HK-2 (cell line): ENCODE results near the gene TPM1.

Source experiments
- DNase-seq: peaks from one replicate; pipeline ENCODE4 v3.0.0-alpha.2; 2018; ENCODE audit not compliant: unreplicated experiment

Gene TPM1

DNA sequence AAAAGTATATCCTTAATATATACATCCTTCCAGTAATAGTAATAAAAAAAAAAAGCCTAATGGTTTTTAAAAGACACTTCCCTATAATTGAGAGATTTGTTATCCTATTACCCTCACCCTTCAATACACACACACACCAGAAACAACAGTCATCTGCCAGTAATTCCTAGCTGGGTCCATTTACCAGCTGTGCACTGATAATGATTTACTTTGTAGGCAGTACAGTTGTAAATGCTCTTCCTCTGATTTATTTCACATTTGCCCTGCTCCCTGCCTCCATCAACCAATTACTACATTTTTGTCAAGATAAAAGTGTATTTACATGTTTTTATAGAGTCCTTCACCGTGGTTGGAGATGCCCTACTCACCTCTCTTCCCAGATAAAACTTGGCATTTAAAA is 12.4 kb downstream of the TPM1 start:
- no peak for DNase-seq

DNA sequence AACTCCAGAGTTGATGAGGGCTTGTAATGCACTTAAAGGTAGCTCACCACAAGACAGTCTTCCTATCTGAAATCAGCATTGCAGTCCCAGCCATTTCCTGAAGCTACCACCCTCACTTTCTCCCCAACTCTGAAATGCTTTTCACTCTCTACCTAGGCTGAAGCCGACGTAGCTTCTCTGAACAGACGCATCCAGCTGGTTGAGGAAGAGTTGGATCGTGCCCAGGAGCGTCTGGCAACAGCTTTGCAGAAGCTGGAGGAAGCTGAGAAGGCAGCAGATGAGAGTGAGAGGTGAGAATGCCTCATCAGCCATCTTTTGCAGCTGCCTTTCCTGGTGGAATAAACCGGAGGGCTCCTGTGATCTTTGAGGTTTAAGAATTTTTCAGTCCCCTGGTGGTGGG is 14.3 kb downstream of the TPM1 start:
- no peak for DNase-seq

DNA sequence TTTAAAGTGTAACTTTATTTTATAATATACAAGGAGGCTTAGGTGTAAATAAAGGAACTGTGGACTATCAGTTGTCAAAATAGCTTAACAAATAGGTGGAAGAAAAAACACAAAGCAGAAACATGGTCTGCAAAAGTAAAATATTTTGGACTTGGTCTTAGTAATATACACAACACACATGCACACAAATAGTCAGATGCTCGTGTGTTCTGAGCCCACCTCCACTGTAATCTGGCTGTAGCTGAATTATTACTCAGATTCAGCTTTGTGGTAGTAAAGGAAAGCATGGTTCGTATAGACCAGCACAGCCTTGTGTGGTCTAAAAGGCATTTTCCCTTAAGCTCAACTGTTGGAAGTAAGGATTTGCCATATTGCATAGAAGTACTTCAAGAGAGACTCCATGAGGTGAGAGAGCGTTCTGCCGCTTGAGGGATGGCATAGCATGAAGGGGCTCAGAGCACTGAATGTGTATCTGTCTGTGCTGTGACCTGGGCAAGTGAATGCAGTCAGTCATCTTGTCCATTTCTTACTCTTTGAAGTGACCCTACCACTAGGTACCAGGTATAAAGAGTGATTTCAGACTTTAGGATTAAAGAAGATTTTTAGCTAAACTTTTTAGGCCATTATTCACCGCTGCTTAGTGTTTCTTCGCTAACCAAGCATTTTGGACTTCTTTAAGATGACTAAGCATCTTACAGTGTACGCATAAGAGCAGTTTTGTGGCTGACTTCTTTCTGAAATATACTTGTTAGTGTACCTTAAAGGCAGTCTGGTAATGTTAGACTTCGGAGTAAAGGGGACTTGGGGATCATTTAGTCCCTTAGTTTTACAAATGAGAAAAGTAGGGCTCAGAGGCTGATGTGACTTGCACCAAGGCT is 15.2 kb downstream of the TPM1 start:
- DNase-seq = no peak

DNA sequence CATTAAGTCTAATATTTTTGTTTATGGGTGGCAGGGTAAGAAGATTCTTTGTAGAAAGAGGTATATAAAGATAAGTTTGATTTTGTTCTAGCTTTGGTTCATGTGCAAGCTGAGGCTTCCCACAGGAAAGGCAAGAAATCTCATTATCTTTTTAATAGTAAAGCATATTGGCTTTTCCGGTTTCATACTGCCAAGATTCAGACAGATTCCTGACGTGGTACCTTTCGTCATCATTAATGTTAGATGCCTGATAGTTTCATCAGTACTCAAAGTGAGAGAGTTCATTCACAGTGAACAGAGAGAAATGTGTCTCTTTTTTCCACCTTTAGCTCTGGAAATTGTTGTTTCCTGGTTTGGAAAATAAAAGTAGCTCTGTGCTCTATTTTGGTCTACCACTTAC is 16.5 kb downstream of the TPM1 start:
- no peak for DNase-seq

DNA sequence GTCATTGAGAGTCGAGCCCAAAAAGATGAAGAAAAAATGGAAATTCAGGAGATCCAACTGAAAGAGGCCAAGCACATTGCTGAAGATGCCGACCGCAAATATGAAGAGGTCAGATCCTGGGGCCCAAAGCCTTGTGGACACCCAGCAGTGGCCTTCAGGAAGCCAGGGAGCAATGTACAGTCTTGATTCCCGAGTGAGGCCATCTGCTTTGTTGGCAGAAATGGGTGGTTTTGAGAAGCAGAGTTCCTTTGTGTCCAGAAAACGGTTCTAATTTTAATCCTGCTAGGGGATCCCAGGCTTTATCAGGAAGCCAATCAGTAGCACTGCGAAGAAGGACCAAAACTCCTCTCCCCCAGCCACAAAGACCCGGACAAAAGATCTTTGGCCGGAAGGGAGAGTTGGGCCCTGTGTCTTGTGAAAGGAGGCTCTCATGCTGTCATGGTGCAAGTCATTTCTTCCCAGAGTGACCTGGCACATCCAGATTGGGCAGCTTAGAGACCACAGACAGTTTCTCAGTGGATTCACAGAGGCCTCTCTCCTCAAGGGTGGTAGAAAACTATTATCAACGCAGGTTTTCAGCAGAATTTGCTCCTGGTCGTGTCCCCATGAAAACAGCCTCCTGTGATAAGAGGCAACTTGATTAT is 17.1 kb downstream of the TPM1 start:
- no peak for DNase-seq

DNA sequence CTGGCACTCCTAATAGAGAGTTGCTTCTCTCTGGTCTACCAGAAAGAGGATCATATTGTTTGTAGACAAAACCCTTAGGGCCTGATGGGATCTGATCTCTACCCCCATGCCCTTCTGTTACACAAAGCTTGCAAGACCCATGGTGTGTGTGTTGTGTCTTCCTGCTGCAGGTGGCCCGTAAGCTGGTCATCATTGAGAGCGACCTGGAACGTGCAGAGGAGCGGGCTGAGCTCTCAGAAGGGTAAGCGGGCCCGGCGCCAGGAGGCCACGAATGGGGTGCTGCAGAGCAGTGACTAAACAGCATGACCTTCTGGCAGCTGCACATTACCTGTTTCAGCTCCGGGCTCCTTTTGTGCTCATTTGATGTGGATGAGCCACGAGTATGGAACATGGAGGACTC is 18.2 kb downstream of the TPM1 start:
- DNase-seq = no peak

DNA sequence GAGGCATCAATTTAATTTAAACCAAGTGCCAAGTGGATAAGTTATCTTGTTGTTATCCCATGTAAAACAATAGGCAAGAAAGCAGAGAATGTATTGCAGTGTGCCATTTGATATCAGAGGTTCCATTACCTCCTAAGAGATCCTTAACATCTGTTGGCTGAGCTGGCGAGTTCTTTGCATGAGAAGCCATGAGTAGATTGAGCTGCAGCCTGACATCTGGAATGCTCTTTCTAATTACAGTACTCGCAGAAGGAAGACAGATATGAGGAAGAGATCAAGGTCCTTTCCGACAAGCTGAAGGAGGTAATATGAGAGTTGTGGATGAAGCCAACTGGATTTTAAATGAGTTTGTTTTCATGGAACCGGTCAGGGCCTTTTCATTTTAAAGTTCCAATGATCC is 19.4 kb downstream of the TPM1 start:
- DNase-seq = no peak

DNA sequence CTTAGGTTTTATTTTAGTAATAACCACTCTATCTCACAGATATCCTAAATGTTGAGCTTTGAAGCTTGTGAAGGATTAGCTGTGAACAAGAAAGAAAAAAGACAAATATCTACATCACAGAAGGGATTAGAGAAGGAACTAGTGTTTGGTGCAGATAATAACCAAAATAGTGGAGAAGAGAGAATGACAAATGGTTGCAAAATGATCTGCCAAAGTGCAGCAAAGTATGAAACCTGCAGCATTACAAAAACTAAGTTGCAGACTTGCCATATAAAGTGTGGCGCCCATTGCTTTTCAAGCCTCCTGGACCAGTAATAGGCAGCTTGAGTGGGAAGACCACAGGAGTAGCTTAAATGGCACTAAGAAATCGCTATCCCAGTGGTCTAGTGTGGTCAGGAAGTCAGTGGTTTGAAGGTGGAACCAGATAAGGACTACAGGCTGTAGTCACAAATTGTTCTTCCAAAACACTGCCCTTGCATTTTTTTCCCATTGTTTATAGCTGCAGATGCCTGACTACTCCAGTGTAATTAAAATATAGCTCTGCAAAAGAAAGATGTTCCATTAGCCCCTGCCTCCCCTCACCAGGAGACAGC is 20.7 kb downstream of the TPM1 start:
- no peak for DNase-seq

DNA sequence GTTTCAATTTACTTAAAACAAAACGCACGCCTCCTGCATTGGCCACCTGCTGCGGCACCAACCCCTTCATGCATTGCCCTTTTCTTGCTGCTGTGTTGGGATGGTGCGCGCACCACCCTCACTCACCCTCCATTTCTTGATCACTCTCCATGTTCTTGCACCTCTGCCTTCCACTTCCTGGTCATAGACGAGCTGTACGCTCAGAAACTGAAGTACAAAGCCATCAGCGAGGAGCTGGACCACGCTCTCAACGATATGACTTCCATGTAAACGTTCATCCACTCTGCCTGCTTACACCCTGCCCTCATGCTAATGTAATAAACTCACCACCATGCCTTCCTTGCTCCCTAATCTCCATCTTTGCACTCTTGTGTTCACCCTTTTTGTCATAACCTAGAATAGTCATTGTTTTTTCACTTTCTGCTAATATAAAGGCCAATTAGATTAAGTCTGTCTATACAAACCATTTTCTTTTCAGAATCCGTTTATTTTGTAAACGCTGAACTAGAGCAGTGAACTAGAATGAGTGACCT is 21.4 kb downstream of the TPM1 start:
- no peak for DNase-seq

DNA sequence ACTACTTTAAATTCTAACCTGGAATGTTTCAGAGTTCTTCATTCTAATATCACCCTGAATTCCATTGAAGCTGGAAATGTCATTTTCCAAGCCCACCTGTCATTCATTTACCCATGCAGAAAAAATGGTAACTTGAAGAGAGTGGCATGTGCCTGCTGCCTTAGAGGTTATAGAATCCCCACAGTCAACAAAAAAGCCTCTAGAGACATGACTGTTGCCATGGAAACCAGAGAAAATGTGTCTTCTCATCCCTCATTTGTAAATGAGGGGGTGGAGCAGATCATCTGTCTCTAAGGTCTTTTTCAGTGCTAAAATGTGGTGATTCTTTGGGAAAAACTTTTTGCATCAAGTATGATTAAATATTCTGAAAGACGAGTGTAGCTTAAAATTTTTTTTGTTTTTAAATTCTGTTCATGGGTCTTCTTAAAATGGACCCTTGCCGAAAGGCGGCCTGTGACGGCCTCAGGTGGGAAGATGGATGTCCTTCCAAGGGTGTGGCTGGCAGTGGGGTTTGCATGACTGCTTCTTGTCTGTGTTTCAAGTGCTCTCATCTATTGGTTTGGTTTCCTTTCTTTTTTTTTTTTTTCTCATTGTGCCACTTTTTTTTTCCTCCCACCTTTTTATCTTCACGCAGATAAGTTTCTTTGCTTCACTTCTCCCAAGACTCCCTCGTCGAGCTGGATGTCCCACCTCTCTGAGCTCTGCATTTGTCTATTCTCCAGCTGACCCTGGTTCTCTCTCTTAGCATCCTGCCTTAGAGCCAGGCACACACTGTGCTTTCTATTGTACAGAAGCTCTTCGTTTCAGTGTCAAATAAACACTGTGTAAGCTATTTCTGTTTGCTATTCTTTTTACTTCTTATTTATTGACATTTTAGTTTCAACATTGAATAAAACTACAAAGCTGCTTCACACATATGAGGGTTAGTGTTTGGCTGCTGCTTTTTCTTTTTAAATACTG is 23.0 kb downstream of the TPM1 start:
- DNase-seq = no peak

DNA sequence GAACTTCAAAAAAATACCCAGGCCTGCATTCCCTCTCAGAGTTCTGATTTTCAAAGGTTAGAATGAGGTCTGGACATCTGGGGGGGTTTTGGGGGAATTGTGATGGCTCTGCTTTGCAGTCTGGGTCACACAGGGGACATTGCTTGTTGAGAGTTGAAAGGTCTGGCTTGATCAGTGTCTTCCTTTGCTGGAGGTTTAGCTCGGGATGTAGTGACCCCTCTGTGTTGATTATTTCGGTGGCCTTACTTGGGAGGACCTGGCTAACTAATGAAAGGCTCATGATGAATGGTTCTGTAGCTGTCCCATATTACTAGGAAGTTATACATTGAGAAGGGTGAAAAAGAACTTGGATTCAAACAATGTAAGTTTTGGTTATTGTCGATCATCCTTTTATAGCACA is 23.7 kb downstream of the TPM1 start:
- no peak for DNase-seq

DNA sequence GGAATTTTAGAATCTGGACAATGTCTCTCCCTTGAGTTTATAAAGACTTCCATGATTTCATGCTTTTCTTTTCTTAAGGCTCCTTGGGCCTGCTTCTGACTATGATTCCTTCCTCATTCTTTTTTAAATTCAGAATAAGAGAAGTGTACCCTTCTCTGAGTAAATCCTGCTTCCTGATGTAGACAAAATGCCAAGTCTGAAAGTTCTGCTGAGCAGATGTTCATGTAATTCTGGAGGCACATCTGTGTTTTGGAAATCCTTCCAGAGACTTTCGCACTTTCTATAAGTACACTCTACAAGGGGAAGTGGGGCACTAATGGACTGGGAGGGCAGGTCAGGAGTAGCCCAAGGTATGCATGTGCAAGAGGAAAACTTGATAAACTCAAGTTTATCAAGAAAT is 24.8 kb downstream of the TPM1 start:
- DNase-seq = no peak

DNA sequence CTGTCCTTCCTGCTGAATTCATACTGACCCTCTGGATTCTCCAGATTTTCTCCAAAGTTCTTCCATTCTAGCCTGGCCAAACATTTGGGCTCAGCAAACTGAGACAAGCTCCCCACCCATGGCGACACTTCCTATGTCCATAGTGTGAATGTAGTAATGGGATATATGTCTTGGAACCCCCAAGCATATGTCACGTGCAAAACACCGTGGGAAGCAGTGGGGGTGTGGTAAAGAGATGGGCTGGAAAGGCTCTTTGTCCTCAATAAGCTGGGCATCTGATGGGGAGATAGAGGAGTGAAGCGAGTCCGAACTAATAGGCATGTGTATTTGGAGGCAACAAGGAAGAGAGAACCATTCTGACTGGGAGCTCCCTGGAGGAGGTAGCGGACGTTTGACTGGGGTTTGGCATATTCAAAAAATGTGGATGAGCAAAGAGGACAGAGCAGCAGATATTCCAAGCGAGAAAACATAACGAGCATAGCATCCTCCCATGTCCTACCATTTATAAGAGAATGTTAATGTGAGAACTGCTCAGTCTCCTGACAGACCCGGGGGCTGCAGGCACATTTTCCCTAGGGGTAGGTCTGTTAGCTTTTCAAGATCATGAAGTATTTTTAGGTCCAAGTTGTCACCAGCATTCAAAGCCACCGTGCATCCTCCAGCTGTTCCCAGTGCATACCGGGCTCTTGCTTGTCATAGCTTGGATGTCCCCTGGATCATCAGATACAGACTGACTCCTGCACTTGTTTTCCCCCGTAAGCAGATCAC is 25.6 kb downstream of the TPM1 start:
- DNase-seq = no peak

DNA sequence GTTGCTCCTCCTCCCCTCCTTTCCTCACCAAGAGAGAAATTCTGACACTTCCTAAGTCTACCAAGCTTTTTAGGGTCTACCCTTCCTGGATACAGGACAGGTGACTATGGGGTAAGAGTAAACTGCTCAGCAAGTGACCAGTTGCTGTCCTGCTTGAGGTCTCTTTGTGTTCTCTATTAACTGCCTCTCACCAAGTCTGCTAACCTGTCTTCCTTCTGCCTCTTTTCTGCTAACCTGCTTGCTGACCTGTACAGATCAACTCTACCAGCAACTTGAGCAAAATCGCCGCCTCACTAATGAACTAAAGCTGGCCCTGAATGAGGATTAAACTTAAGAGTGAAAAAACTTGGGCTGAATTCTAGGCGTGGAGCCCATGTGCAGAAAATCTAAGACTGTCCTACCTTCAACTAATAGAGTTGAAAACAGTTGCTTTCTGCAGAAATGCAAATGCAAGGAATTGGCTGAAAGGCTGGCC is 27.1 kb downstream of the TPM1 start:
- no peak for DNase-seq

DNA sequence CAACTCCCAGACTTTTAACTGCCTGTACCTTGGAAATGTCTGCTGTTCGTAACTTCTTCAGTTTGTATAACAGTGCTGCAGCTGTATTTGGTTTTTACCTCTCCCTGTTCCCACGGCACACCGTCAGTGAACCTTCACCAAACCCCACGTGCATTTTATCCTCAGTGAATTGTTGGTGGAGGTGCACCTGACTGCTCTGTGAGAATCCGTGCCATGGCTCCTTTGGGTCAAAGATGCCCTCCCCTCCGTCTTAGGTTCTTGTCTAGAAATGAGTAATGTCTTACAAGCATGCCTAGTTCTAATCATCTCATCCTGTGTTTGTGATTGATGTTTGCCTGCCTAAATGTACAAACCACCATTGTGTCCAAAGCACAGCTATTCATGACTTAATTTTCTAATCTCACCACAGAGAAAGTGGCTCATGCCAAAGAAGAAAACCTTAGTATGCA is 28.2 kb downstream of the TPM1 start:
- no peak for DNase-seq

DNA sequence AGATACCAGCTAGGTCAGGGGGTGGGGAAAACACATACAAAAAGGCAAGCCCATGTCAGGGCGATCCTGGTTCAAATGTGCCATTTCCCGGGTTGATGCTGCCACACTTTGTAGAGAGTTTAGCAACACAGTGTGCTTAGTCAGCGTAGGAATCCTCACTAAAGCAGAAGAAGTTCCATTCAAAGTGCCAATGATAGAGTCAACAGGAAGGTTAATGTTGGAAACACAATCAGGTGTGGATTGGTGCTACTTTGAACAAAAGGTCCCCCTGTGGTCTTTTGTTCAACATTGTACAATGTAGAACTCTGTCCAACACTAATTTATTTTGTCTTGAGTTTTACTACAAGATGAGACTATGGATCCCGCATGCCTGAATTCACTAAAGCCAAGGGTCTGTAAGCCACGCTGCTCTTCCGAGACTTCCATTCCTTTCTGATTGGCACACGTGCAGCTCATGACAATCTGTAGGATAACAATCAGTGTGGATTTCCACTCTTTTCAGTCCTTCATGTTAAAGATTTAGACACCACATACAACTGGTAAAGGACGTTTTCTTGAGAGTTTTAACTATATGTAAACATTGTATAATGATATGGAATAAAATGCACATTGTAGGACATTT is 28.9 kb downstream of the TPM1 start:
- DNase-seq = no peak

DNA sequence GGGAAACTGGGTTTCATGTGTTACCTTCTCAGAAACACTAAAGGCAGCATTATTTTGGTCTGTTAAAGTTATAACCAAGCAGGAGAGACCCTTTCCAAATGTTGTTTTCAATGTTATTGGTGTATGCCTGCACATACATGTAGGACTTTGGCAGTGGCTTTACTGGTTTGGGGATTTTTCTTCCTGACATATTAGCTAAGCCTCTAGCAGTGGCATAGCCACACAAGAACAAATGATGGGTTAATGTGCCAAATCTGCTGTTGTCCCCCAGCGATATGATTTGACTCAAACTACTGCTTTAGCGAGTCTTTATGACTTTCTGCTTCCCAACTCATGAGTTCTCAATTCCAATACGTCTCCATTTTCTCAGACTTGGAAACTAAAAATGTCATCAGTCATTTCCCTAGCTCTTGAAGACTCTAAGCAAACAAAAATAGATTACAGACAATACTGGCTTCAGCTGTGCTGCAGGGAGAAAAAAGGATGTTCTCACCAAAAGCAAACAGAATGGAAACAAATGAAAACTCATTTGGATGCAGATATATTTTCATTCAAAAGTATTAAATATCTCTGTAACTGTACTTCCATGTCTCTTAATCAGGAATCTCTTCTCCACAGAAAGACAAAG is 29.6 kb downstream of the TPM1 start:
- no peak for DNase-seq

DNA sequence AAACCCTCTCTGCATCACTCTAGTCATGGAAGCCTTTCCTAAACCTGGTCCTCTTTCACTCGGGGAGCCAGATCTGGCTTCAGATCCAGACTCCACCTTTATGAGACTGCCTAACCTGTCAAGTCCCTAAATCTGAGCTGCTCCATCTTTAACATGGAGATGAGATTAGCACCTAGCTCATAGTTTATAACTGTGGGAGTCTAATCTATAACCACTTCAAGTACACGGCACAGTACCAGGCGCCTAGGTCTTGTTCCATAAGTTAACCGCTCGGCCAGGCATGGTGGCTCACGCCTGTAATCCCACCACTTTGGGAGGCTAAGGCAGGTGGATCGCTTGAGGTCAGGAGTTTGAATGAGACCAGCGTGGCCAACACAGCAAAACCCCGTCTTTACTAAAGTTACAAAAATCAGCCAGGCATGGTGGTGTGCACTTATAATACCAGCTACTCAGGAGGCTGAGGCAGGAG is 30.3 kb downstream of the TPM1 start:
- no peak for DNase-seq

DNA sequence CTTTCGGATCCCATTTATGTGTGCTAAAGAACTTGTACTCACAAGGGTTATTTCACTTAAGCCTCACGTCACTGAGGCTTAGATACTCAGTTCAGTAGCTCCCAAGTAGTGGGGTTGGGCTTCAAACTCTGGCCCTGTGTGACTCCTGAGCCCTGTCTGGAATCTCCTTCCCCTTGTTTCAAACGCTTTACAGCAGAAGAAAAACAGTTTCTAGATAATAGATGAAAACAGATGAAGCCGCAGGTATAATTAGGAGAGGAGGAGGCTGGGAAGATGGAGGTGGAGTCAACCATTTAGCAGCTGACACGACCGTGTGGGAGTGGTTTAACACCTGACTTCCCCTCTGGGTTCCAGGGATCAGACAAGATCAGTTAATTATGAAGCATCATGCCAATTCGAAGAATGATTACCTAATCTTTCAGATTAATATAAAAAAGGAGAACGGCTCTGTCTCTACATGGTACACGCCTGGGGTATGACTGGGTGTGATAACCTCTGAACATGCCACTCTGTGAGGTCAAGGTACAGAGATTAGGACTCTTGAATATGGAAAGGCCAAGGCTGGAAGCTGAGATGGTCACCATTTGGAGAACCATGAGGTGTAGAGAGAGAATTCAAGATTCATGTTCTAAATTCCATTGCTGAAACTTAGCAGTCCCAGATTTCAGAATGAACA is 31.1 kb downstream of the TPM1 start:
- no peak for DNase-seq
